ENCODE measurements around the gene S100A2.
A peak's percentile ranks its signal among the peaks of the same experiment; 100 is the strongest.

S100A2 gene

GRCh38 chr1:153565529-153566374 lies at the start of gene S100A2:
Gene S100A2, minus strand, starts transcription at chr1:153565844. Its CDS starts 1,967 bp downstream, at chr1:153563877.
- peak; percentile 11 to 73 for DNase-seq

GRCh38 chr1:153615406-153615805 lies 49.8 kb upstream of the S100A2 start:
- DNase-seq = no peak

GRCh38 chr1:153614906-153615305 lies 49.3 kb upstream of the S100A2 start:
- DNase-seq = no peak

- DNase-seq = no peak
Measured at GRCh38 chr1:153614189-153614900, 48.7 kb upstream of the S100A2 start.

- DNase-seq = no peak
Measured at GRCh38 chr1:153613406-153613805, 47.8 kb upstream of the S100A2 start.

GRCh38 chr1:153612755-153613331 lies 47.2 kb upstream of the S100A2 start, which contains the start of gene S100A16:
Gene S100A16, minus strand, starts transcription at chr1:153613137. Its CDS starts 4,986 bp downstream, at chr1:153608151.
- DNase-seq = no peak

- no peak for DNase-seq
Measured at GRCh38 chr1:153612111-153612754, 46.6 kb upstream of the S100A2 start.

- no peak for DNase-seq
Measured at GRCh38 chr1:153611356-153611755, 45.7 kb upstream of the S100A2 start.

- DNase-seq = no peak
Measured at GRCh38 chr1:153610811-153611301, 45.2 kb upstream of the S100A2 start.

- DNase-seq = no peak
Measured at GRCh38 chr1:153610334-153610733, 44.7 kb upstream of the S100A2 start.

GRCh38 chr1:153609585-153609907 lies 43.9 kb upstream of the S100A2 start:
- no peak for DNase-seq

GRCh38 chr1:153608742-153609584 lies 43.3 kb upstream of the S100A2 start:
- no peak for DNase-seq

GRCh38 chr1:153608089-153608682 lies 42.5 kb upstream of the S100A2 start:
- no peak for DNase-seq

- no peak for DNase-seq
Measured at GRCh38 chr1:153607381-153607780, 41.7 kb upstream of the S100A2 start.

- DNase-seq = no peak
Measured at GRCh38 chr1:153606194-153606593, 40.5 kb upstream of the S100A2 start.

GRCh38 chr1:153602749-153603148 lies 37.1 kb upstream of the S100A2 start:
- no peak for DNase-seq

- no peak for DNase-seq
Measured at GRCh38 chr1:153599847-153600246, 34.2 kb upstream of the S100A2 start.

GRCh38 chr1:153598309-153599172 lies 32.9 kb upstream of the S100A2 start:
- DNase-seq = peak; percentile 14 to 75

GRCh38 chr1:153597206-153597605 lies 31.6 kb upstream of the S100A2 start:
- no peak for DNase-seq

GRCh38 chr1:153592748-153593147 lies 27.1 kb upstream of the S100A2 start:
- DNase-seq = no peak

GRCh38 chr1:153588482-153588881 lies 22.8 kb upstream of the S100A2 start:
- DNase-seq = no peak
